WTC11 (cell line): ENCODE results near the gene DUSP6. TPM values are rescaled to one million over a fixed set of nuclear protein-coding genes. Genes with fewer than 3 reads are reported as not detected.
A peak's percentile ranks its signal among the peaks of the same experiment; 100 is the strongest.

Source experiments
- ATAC-seq: fragments of 200-7000 bp; cut with Tn5 transposase; 2 replicates; pipeline ENCODE4 v1.10.0; 2021; ENCODE audit warnings: mild to moderate bottlenecking, moderate library complexity
- CTCF ChIA-PET: fragments of 300-600 bp; sonication (Branson Sonifier 250); formaldehyde crosslinking; loops from one replicate; lab custom pipeline; 2021; ENCODE audit warnings: antibody characterized with exemption; lab: Charles Lee
- POLR2A ChIA-PET: fragments of 350-600 bp; sonication (Branson Sonifier 250); formaldehyde crosslinking; loops from one replicate; lab custom pipeline; 2021; ENCODE audit warnings: antibody characterized with exemption; lab: Charles Lee
- DNase-seq: peaks from one replicate; pipeline ENCODE4 v3.0.0; 2021; ENCODE audit warnings: low spot score
- H3K27ac Mint-ChIP-seq: 2 replicates; pipeline ENCODE4 v1.8.0; 2021; ENCODE audit warnings: mixed read lengths
- H3K27me3 Mint-ChIP-seq: 2 replicates; pipeline ENCODE4 v1.8.0; 2021; ENCODE audit warnings: low read depth, mild to moderate bottlenecking, moderate library complexity, mixed read lengths
- H3K36me3 Mint-ChIP-seq: 2 replicates; pipeline ENCODE4 v1.8.0; 2021; ENCODE audit warnings: mixed read lengths
- H3K4me1 Mint-ChIP-seq: 2 replicates; pipeline ENCODE4 v1.8.0; 2022; ENCODE audit warnings: mixed read lengths
- H3K4me3 Mint-ChIP-seq: 2 replicates; pipeline ENCODE4 v1.8.0; 2021; ENCODE audit warnings: mild to moderate bottlenecking, moderate library complexity, mixed read lengths
- H3K9me3 Mint-ChIP-seq: 2 replicates; pipeline ENCODE4 v1.8.0; 2021; ENCODE audit warnings: mixed read lengths
- ATF1 ChIP-seq: sonication (generic); formaldehyde crosslinking; IDR thresholded peaks from 2 replicates; pipeline ENCODE4 v1.8.1; 2023; ENCODE audit warnings: mild to moderate bottlenecking, moderate library complexity, missing genetic modification reagents
- ATF2 ChIP-seq: sonication (generic); formaldehyde crosslinking; IDR thresholded peaks from 2 replicates; pipeline ENCODE4 v1.8.1; 2022; ENCODE audit warnings: low read depth, missing genetic modification reagents, borderline replicate concordance
- CDX4 ChIP-seq: fragments of 250-450 bp; sonication (Bioruptor Pico); IDR thresholded peaks from 2 replicates; pipeline ENCODE4 v1.9.0; 2021; ENCODE audit warnings: moderate library complexity, mild to moderate bottlenecking, inconsistent platforms, borderline replicate concordance
- CTCF ChIP-seq: fragments of 200-600 bp; IDR thresholded peaks from 2 replicates; pipeline ENCODE4 v1.8.0; 2022; ENCODE audit warnings: antibody characterized with exemption
- ELF4 ChIP-seq: sonication (generic); formaldehyde crosslinking; IDR thresholded peaks from 2 replicates; pipeline ENCODE4 v1.8.1; 2022; ENCODE audit warnings: low read depth, mild to moderate bottlenecking, moderate library complexity, missing genetic modification reagents
- EMX1 ChIP-seq: fragments of 250-450 bp; sonication (Bioruptor Pico); IDR thresholded peaks from 2 replicates; pipeline ENCODE4 v1.8.0; 2021; ENCODE audit warnings: mild to moderate bottlenecking
- ESRRA ChIP-seq: sonication (generic); formaldehyde crosslinking; IDR thresholded peaks from 2 replicates; pipeline ENCODE4 v1.8.1; 2022; ENCODE audit warnings: mild to moderate bottlenecking, missing genetic modification reagents, borderline replicate concordance
- ETV6 ChIP-seq: sonication (generic); formaldehyde crosslinking; IDR thresholded peaks from 2 replicates; pipeline ENCODE4 v1.8.1; 2022; ENCODE audit warnings: mild to moderate bottlenecking, missing genetic modification reagents
- FOXK1 ChIP-seq: sonication (generic); formaldehyde crosslinking; IDR thresholded peaks from 2 replicates; pipeline ENCODE4 v1.8.0; 2022; ENCODE audit warnings: mild to moderate bottlenecking, moderate library complexity, missing genetic modification reagents
- GABPB1 ChIP-seq: sonication (generic); formaldehyde crosslinking; IDR thresholded peaks from 2 replicates; pipeline ENCODE4 v1.8.1; 2023; ENCODE audit warnings: mild to moderate bottlenecking, missing genetic modification reagents
- GTF2I ChIP-seq: fragments of 250-450 bp; sonication (Bioruptor Pico); conservative IDR thresholded peaks from 2 replicates; pipeline ENCODE4 v1.4.0; 2021; ENCODE audit warnings: mild to moderate bottlenecking
- HMGA2 ChIP-seq: fragments of 250-450 bp; sonication (Bioruptor Pico); IDR thresholded peaks from 2 replicates; pipeline ENCODE4 v1.4.0; 2021; ENCODE audit warnings: mild to moderate bottlenecking, moderate library complexity
- KAT7 ChIP-seq: sonication (generic); formaldehyde crosslinking; IDR thresholded peaks from 2 replicates; pipeline ENCODE4 v1.8.1; 2023; ENCODE audit warnings: missing genetic modification reagents, mild to moderate bottlenecking, borderline replicate concordance
- NFATC4 ChIP-seq: fragments of 250-450 bp; sonication (Bioruptor Pico); IDR thresholded peaks from 2 replicates; pipeline ENCODE4 v1.9.0; 2021; ENCODE audit warnings: mild to moderate bottlenecking
- NR1H2 ChIP-seq: sonication (generic); formaldehyde crosslinking; IDR thresholded peaks from 2 replicates; pipeline ENCODE4 v1.9.0; 2021; ENCODE audit warnings: mild to moderate bottlenecking, moderate library complexity, missing genetic modification reagents
- PRDM15 ChIP-seq: sonication (generic); formaldehyde crosslinking; IDR thresholded peaks from 2 replicates; pipeline ENCODE4 v1.8.0; 2022; ENCODE audit warnings: missing genetic modification reagents
- PRRX2 ChIP-seq: fragments of 250-450 bp; sonication (Bioruptor Pico); IDR thresholded peaks from 2 replicates; pipeline ENCODE4 v1.8.0; 2021; ENCODE audit warnings: mild to moderate bottlenecking
- RELA ChIP-seq: sonication (generic); formaldehyde crosslinking; IDR thresholded peaks from 2 replicates; pipeline ENCODE4 v1.8.1; 2022; ENCODE audit warnings: missing genetic modification reagents, mild to moderate bottlenecking, borderline replicate concordance
- SMAD3 ChIP-seq: sonication (generic); formaldehyde crosslinking; IDR thresholded peaks from 2 replicates; pipeline ENCODE4 v1.8.0; 2022; ENCODE audit warnings: missing genetic modification reagents, mild to moderate bottlenecking, borderline replicate concordance
- SP1 ChIP-seq: sonication (generic); formaldehyde crosslinking; conservative IDR thresholded peaks from 2 replicates; pipeline ENCODE4 v1.8.1; 2022; ENCODE audit warnings: missing genetic modification reagents
- TP53 ChIP-seq: sonication (generic); formaldehyde crosslinking; IDR thresholded peaks from 2 replicates; pipeline ENCODE4 v1.8.1; 2023; ENCODE audit warnings: mild to moderate bottlenecking, missing genetic modification reagents
- ZBTB43 ChIP-seq: sonication (generic); formaldehyde crosslinking; IDR thresholded peaks from 2 replicates; pipeline ENCODE4 v1.8.1; 2023; ENCODE audit warnings: mild to moderate bottlenecking, missing genetic modification reagents
- ZMAT4 ChIP-seq: fragments of 250-450 bp; sonication (Bioruptor Pico); IDR thresholded peaks from 2 replicates; pipeline ENCODE4 v1.9.0; 2021; ENCODE audit warnings: mild to moderate bottlenecking
- ZNF121 ChIP-seq: sonication (generic); formaldehyde crosslinking; IDR thresholded peaks from 2 replicates; pipeline ENCODE4 v1.8.0; 2023; ENCODE audit warnings: missing genetic modification reagents
- ZNF232 ChIP-seq: sonication (generic); formaldehyde crosslinking; IDR thresholded peaks from 2 replicates; pipeline ENCODE4 v1.8.0; 2022; ENCODE audit warnings: mild to moderate bottlenecking, missing genetic modification reagents
- ZNF396 ChIP-seq: fragments of 250-450 bp; sonication (Bioruptor Pico); IDR thresholded peaks from 2 replicates; pipeline ENCODE4 v1.8.0; 2021; ENCODE audit warnings: mild to moderate bottlenecking, moderate library complexity, borderline replicate concordance
- ZNF416 ChIP-seq: fragments of 250-450 bp; sonication (Bioruptor Pico); IDR thresholded peaks from 2 replicates; pipeline ENCODE4 v1.9.0; 2021; ENCODE audit warnings: mild to moderate bottlenecking, inconsistent platforms
- total RNA-seq: library from RNA; stranded (reverse); gene quantifications from 3 replicates; pipeline ENCODE4 v1.2.3, GENCODE V29; 2021

DUSP6 gene
- total RNA-seq, 1 experiment from 2014 or later, result 245 TPM

- TF ChIP-seq GTF2I (no peak), ZNF416 (CRISPR knock-in tag) (peak; percentile 50; the same call in 1 of the 2 replicates), GABPB1 (CRISPR knock-in tag) (no peak), ATF1 (no peak), ZNF232 (CRISPR knock-in tag) (0 out of 2 replicates have a peak, but pooled peaks have one; percentile 12)
These were observed 5.5 kb downstream of the DUSP6 start (continued) for GRCh38 chr12:89346741-89347324.

GRCh38 chr12:89345830-89346740 lies 6.2 kb downstream of the DUSP6 start:
- ChIA-PET CTCF (interaction anchor here (0.7 to 2.3 kb wide), 13 partner anchors 8 to 394 kb away, joined by 3 to 13 read pairs (median 4); partner anchors contain the start of gene GALNT4), POLR2A (interaction anchor here (0.6 to 3.5 kb wide), 12 partner anchors 8 to 267 kb away, joined by 3 to 19 read pairs (median 4); partner anchors contain the start of gene GALNT4)
- peak overlapping the region; percentile 81 for H3K27ac Mint-ChIP-seq
- H3K27me3 Mint-ChIP-seq, result peaks cover 6% of the 10 kb centered on the region
- peak overlapping the region; percentile 97 for H3K4me3 Mint-ChIP-seq
- no peaks in the 10 kb centered on the region for H3K9me3 Mint-ChIP-seq
- peaks cover 38% of the 10 kb centered on the region for H3K36me3 Mint-ChIP-seq
- no peak for TF ChIP-seq EMX1 (CRISPR knock-in tag)
- no peak for TF ChIP-seq ZNF396
- no peak for TF ChIP-seq NR1H2 (CRISPR knock-in tag)
- no peak for TF ChIP-seq ELF4
- 0 out of 2 replicates have a peak, but pooled peaks have one; percentile 36 for TF ChIP-seq SP1 (CRISPR knock-in tag)
- peak; percentile 17; the same call in 1 of the 2 replicates for TF ChIP-seq NFATC4
- 0 out of 2 replicates have a peak, but pooled peaks have one; percentile 45 for TF ChIP-seq TP53
- 0 out of 2 replicates have a peak, but pooled peaks have one; percentile 33 for TF ChIP-seq ZBTB43 (CRISPR knock-in tag)
- TF ChIP-seq SMAD3 (CRISPR knock-in tag), result 0 out of 2 replicates have a peak, but pooled peaks have one; percentile 2
- peak; percentile 21; the same call in 1 of the 2 replicates for TF ChIP-seq ETV6
- no peak for TF ChIP-seq ATF2
- no peak for TF ChIP-seq FOXK1 (CRISPR knock-in tag)
- no peak for TF ChIP-seq PRDM15 (CRISPR knock-in tag)
- no peak for TF ChIP-seq KAT7
- no peak for TF ChIP-seq RELA
- peak; percentile 85 for TF ChIP-seq CDX4 (CRISPR knock-in tag)
- TF ChIP-seq ESRRA (CRISPR knock-in tag), result no peak
- peak; percentile 6; the same call in 1 of the 2 replicates for TF ChIP-seq ZNF121
- no peak for TF ChIP-seq ZMAT4
- TF ChIP-seq PRRX2 (CRISPR knock-in tag), result peak; percentile 76
- 0 out of 2 replicates have a peak, but pooled peaks have one; percentile 23 for TF ChIP-seq HMGA2 (CRISPR knock-in tag)
- no peak for TF ChIP-seq CTCF
- peaks cover 68% of the 10 kb centered on the region for H3K4me1 Mint-ChIP-seq
- DNase-seq, result peak; percentile 73
- ATAC-seq, result peak; percentile 75
